A549 treated with Mapracorat at 1 μM for 4 hours (cell line): ENCODE data around the gene MAP6D1. TPM values are rescaled to one million over a fixed set of nuclear protein-coding genes. Genes with fewer than 3 reads are reported as not detected.

Source experiments
- total RNA-seq: library from RNA; stranded (reverse); fragments of 200-300 nt; extraction: Qiagen RNA extraction; gene quantifications from 5 replicates; pipeline ENCODE4 v1.2.3, GENCODE V29; 2022

Gene MAP6D1
- total RNA-seq, result 3.6 to 7.8 TPM (median 7.2 TPM) in 5 replicates

DNA sequence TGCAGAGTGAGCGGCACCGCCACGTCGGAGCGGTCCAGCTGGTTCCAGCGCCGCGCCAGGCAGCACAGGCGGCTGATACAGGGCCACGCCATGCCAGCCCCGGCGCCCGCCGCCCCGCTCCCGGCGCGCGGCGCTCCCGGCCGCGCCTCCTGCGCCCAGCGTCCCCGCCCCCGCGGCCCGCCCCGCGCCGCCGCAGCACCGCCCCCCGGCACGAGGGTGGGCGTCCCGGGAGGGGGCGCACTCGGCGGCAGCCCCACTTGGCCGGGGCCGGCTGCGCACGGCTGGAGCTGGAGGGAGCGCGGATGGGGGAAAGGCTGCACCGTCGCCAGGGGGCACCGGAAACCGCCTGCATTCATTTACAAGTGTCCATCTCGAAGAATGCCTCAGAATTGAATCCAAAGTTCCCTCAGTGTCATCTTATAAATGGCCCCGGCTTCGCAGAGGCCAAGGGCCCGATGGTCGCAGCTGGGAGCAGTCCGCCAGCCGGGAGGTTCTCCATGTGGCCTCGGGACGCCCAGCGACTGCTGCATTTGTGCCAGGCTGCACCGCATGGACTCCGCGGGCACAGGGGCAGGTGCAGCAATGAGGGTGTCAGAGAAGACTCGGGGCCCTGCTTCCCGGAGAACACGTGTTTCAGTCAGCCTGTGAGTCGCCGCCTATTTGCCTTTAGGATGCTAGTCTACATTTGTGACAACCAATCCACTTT is at the start of gene MAP6D1:
MAP6D1 (minus strand) TSS at position 122 of the 706 bp plus-strand sequence; CDS start at position 92, 30 bp downstream.

Other genes starting within 250 kb of the MAP6D1 start
- gene KLHL24, start 190.0 kb downstream of the MAP6D1 start, total RNA-seq, result 5.6 to 8.1 TPM (median 7.9 TPM) in 5 replicates
- 10.0 to 13.4 TPM (median 12.6 TPM) in 5 replicates for gene YEATS2, start 127.8 kb downstream of the MAP6D1 start, total RNA-seq
- 61.7 to 71.7 TPM (median 64.6 TPM) in 5 replicates for gene PARL, start 59.3 kb upstream of the MAP6D1 start, total RNA-seq
- 12.4 to 17.3 TPM (median 15.4 TPM) in 5 replicates for gene ABCC5, start 192.3 kb upstream of the MAP6D1 start, total RNA-seq
- not detected in 5 replicates for gene HTR3D, start 206.2 kb upstream of the MAP6D1 start, total RNA-seq
- gene HTR3C, start 227.5 kb upstream of the MAP6D1 start, total RNA-seq, result not detected in 5 replicates